H9 (cell line): ENCODE data around the gene DYNLRB1. TPM values are rescaled to one million over a fixed set of nuclear protein-coding genes. Genes with fewer than 3 reads are reported as not detected.

Experiments
- DNase-seq: peaks from one replicate; pipeline ENCODE4 v3.0.0-alpha.2; 2017
- H2AFZ ChIP-seq: one replicate; pipeline ENCODE4 v1.6.1; 2013; ENCODE audit warnings: mild to moderate bottlenecking, low read length, control low read depth, moderate library complexity
- H2AK5ac ChIP-seq: 2 replicates; pipeline ENCODE4 v1.6.1; 2013; ENCODE audit warnings: low read length, control low read depth, mixed read lengths; ENCODE audit not compliant: insufficient read length
- H2BK120ac ChIP-seq: one replicate; pipeline ENCODE4 v1.6.1; 2013; ENCODE audit warnings: low read depth, mild to moderate bottlenecking, low read length, control low read depth, inconsistent platforms; ENCODE audit not compliant: poor library complexity, severe bottlenecking
- H2BK12ac ChIP-seq: 2 replicates; pipeline ENCODE4 v1.6.1; 2013; ENCODE audit warnings: low read length, control low read depth, mixed read lengths, low read depth; ENCODE audit not compliant: insufficient read length
- H2BK15ac ChIP-seq: 2 replicates; pipeline ENCODE4 v1.6.1; 2013; ENCODE audit warnings: low read depth, low read length, control low read depth
- H2BK20ac ChIP-seq: one replicate; pipeline ENCODE4 v1.6.1; 2013; ENCODE audit warnings: low read depth, mild to moderate bottlenecking, low read length, control low read depth, inconsistent platforms; ENCODE audit not compliant: poor library complexity, severe bottlenecking
- H2BK5ac ChIP-seq: 2 replicates; pipeline ENCODE4 v1.6.1; 2013; ENCODE audit warnings: low read length, control low read depth, mixed read lengths; ENCODE audit not compliant: insufficient read length
- H3K14ac ChIP-seq: 2 replicates; pipeline ENCODE4 v1.6.1; 2013; ENCODE audit warnings: low read length, control low read depth; ENCODE audit not compliant: insufficient read depth
- H3K18ac ChIP-seq: 2 replicates; pipeline ENCODE4 v1.6.1; 2013; ENCODE audit warnings: low read depth, mild to moderate bottlenecking, mixed read lengths, low read length, control low read depth; ENCODE audit not compliant: insufficient read length
- H3K23ac ChIP-seq: 2 replicates; pipeline ENCODE4 v1.6.1; 2013; ENCODE audit warnings: low read length, control low read depth, mixed read lengths, low read depth; ENCODE audit not compliant: insufficient read length
- H3K23me2 ChIP-seq: 2 replicates; pipeline ENCODE4 v1.6.1; 2013; ENCODE audit warnings: low read depth, mild to moderate bottlenecking, mixed read lengths, low read length, control low read depth; ENCODE audit not compliant: insufficient read length, poor library complexity, severe bottlenecking
- H3K27ac ChIP-seq: 2 replicates; pipeline ENCODE4 v1.5.1; 2013; ENCODE audit warnings: low read length, control low read depth, mixed read lengths, low read depth; ENCODE audit not compliant: insufficient read length
- H3K27me3 ChIP-seq: 2 replicates; pipeline ENCODE4 v1.6.1; 2013; ENCODE audit warnings: low read length, control low read depth, inconsistent platforms; ENCODE audit not compliant: insufficient read depth
- H3K4ac ChIP-seq: 2 replicates; pipeline ENCODE4 v1.6.1; 2013; ENCODE audit warnings: low read depth, mild to moderate bottlenecking, control low read depth, inconsistent platforms, low read length, moderate library complexity
- H3K4me1 ChIP-seq: 2 replicates; pipeline ENCODE4 v1.6.1; 2013; ENCODE audit warnings: low read length, control low read depth, inconsistent platforms; ENCODE audit not compliant: insufficient read depth
- H3K4me2 ChIP-seq: 2 replicates; pipeline ENCODE4 v1.6.1; 2013; ENCODE audit warnings: low read length, control low read depth, mixed read lengths; ENCODE audit not compliant: insufficient read length, insufficient read depth
- H3K56ac ChIP-seq: 2 replicates; pipeline ENCODE4 v1.6.1; 2013; ENCODE audit warnings: low read depth, mild to moderate bottlenecking, mixed read lengths, low read length, control low read depth; ENCODE audit not compliant: insufficient read length
- H3K79me1 ChIP-seq: 2 replicates; pipeline ENCODE4 v1.6.1; 2013; ENCODE audit warnings: low read depth, mild to moderate bottlenecking, moderate library complexity, low read length, control low read depth, inconsistent platforms; ENCODE audit not compliant: insufficient read depth, poor library complexity, severe bottlenecking
- H3K79me2 ChIP-seq: 2 replicates; pipeline ENCODE4 v1.6.1; 2013; ENCODE audit warnings: low read length, control low read depth, inconsistent platforms; ENCODE audit not compliant: insufficient read depth
- H3K9ac ChIP-seq: 2 replicates; pipeline ENCODE4 v1.6.1; 2013; ENCODE audit warnings: low read length, control low read depth, mixed read lengths; ENCODE audit not compliant: insufficient read length; ENCODE audit errors: extremely low read depth
- H3K9me3 ChIP-seq: one replicate; pipeline ENCODE4 v1.6.1; 2013; ENCODE audit warnings: low read depth, low read length, inconsistent platforms; ENCODE audit not compliant: control insufficient read depth
- H3T11ph ChIP-seq: one replicate; pipeline ENCODE4 v1.6.1; 2013; ENCODE audit warnings: mild to moderate bottlenecking, low read length, control low read depth, inconsistent platforms
- H4K20me1 ChIP-seq: one replicate; pipeline ENCODE4 v1.6.1; 2013; ENCODE audit not compliant: control insufficient read depth, insufficient read length, insufficient read depth
- H4K5ac ChIP-seq: 2 replicates; pipeline ENCODE4 v1.6.1; 2013; ENCODE audit warnings: low read depth, mild to moderate bottlenecking, mixed read lengths, low read length, control low read depth; ENCODE audit not compliant: insufficient read length
- H4K8ac ChIP-seq: replicated peaks from 2 replicates; pipeline ENCODE4 v1.6.1; 2013; ENCODE audit warnings: low read length, control low read depth, mixed read lengths, low read depth; ENCODE audit not compliant: insufficient read length
- H4K91ac ChIP-seq: 2 replicates; pipeline ENCODE4 v1.6.1; 2013; ENCODE audit warnings: low read depth, mild to moderate bottlenecking, moderate library complexity, mixed read lengths, low read length, control low read depth; ENCODE audit not compliant: insufficient read length
- H3K27ac Mint-ChIP-seq, 3 experiments: 2 replicates in 2 of 3; 3 replicates in 1 of 3; pipeline ENCODE4 v1.8.0; 2020 to 2021; ENCODE audit warnings: mixed read lengths in 3 of 3, mild to moderate bottlenecking in 1 of 3, moderate library complexity in 1 of 3
- H3K27me3 Mint-ChIP-seq: 2 replicates; pipeline ENCODE4 v1.8.0; 2021; ENCODE audit warnings: low read depth, mild to moderate bottlenecking, moderate library complexity, mixed read lengths
- H3K36me3 Mint-ChIP-seq, 3 experiments: 2 replicates in 2 of 3; 3 replicates in 1 of 3; pipeline ENCODE4 v1.8.0; 2020 to 2021; ENCODE audit warnings: low read depth in 3 of 3, mixed read lengths in 3 of 3; ENCODE audit not compliant: insufficient read depth in 1 of 3
- H3K4me1 Mint-ChIP-seq, 2 experiments: 2 replicates each; pipeline ENCODE4 v1.8.0; 2020; ENCODE audit warnings: mixed read lengths in 2 of 2
- H3K4me3 Mint-ChIP-seq, 2 experiments: 2 replicates in 1 of 2; 3 replicates in 1 of 2; pipeline ENCODE4 v1.8.0; 2020 to 2021; ENCODE audit warnings: mild to moderate bottlenecking in 2 of 2, mixed read lengths in 2 of 2, moderate library complexity in 1 of 2
- H3K9me3 Mint-ChIP-seq, 2 experiments: 2 replicates in 1 of 2; 3 replicates in 1 of 2; pipeline ENCODE4 v1.8.0; 2020; ENCODE audit warnings: mild to moderate bottlenecking in 2 of 2, mixed read lengths in 2 of 2, moderate library complexity in 1 of 2
- WGBS: extraction: QIAGEN DNeasy Blood & Tissue Kit; methylation state at CpG from one replicate; pipeline ENCODE4 v1.1.7; 2013; ENCODE audit warnings: missing lambda C conversion rate, low lambda C conversion rate, mixed read lengths; ENCODE audit not compliant: insufficient read length; ENCODE audit errors: extremely low coverage; 5-methylcytosine and 5-hydroxymethylcytosine counted together
- total RNA-seq: library from RNA; stranded (reverse); gene quantifications from 2 replicates; pipeline ENCODE4 v1.2.1, GENCODE V29; 2021
- TF ChIP-seq, protein P1 (sequence below): fragments of 200-600 bp; sonication (generic); conservative IDR thresholded peaks from 3 replicates; pipeline ENCODE4 v1.8.0; 2021; ENCODE audit warnings: antibody characterized with exemption, mild to moderate bottlenecking

Gene DYNLRB1
- total RNA-seq, 1 experiment from 2014 or later = 200 TPM

DNA sequence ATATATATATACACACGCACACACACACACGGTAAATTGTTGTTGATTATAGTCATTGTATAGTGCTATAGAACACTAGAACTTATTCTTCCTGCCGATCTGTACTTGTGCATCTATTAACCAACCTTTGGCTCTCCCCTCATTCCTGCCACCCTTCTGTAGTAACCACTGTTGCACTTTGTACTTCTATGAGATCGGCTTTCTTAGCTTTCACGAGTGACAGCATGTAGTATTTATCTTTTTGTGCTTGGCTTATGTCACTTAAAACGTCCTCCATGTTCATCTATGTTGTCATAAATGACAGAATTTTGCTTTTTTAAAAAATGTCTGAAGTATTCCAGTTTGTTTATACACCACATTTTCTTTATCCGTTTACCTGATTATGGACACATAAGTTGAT, 20.9 kb upstream of the DYNLRB1 start:
- no peak overlapping the region for H2BK12ac ChIP-seq
- no peak overlapping the region for H3K14ac ChIP-seq
- no peaks in the 10 kb centered on the region for H3K27me3 ChIP-seq
- no peak overlapping the region for H2BK5ac ChIP-seq
- H4K20me1 ChIP-seq = no peaks in the 10 kb centered on the region
- H3K4me2 ChIP-seq = no peak overlapping the region
- no peak overlapping the region for H2BK15ac ChIP-seq
- Mint-ChIP-seq H3K36me3 (peaks cover 47 to 77% (median 77%) of the 10 kb centered on the region in 3 experiments), H3K4me1 (no peaks in the 10 kb centered on the region), H3K4me3 (no peak overlapping the region), H3K27me3 (no peaks in the 10 kb centered on the region), H3K9me3 (peaks cover 0 to 2% of the 10 kb centered on the region in 2 experiments; a peak in 2 of 5 replicates), H3K27ac (no peak overlapping the region)
- no peak overlapping the region for H3K9ac ChIP-seq
- no peak overlapping the region for H2BK20ac ChIP-seq
- H3K9me3 ChIP-seq = no peaks in the 10 kb centered on the region
- H4K8ac ChIP-seq = no peak overlapping the region
- TF ChIP-seq, protein P1, sequence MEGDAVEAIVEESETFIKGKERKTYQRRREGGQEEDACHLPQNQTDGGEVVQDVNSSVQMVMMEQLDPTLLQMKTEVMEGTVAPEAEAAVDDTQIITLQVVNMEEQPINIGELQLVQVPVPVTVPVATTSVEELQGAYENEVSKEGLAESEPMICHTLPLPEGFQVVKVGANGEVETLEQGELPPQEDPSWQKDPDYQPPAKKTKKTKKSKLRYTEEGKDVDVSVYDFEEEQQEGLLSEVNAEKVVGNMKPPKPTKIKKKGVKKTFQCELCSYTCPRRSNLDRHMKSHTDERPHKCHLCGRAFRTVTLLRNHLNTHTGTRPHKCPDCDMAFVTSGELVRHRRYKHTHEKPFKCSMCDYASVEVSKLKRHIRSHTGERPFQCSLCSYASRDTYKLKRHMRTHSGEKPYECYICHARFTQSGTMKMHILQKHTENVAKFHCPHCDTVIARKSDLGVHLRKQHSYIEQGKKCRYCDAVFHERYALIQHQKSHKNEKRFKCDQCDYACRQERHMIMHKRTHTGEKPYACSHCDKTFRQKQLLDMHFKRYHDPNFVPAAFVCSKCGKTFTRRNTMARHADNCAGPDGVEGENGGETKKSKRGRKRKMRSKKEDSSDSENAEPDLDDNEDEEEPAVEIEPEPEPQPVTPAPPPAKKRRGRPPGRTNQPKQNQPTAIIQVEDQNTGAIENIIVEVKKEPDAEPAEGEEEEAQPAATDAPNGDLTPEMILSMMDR = no peak
- H4K5ac ChIP-seq = no peak overlapping the region
- no peak overlapping the region for H3T11ph ChIP-seq
- no peaks in the 10 kb centered on the region for H3K79me2 ChIP-seq
- H2BK120ac ChIP-seq = no peak overlapping the region
- no peak overlapping the region for H3K27ac ChIP-seq
- no peaks in the 10 kb centered on the region for H3K4me1 ChIP-seq
- no peaks in the 10 kb centered on the region for H3K23me2 ChIP-seq
- no peak overlapping the region for H2AFZ ChIP-seq
- no peak overlapping the region for H3K18ac ChIP-seq
- H3K23ac ChIP-seq = no peak overlapping the region
- H4K91ac ChIP-seq = no peak overlapping the region
- H3K56ac ChIP-seq = no peak overlapping the region
- H3K4ac ChIP-seq = no peak overlapping the region
- no peak overlapping the region for H2AK5ac ChIP-seq
- no peaks in the 10 kb centered on the region for H3K79me1 ChIP-seq
- no peak for DNase-seq
- WGBS = no CpG with 5 or more reads among the region's 7 CpGs
